Liver (tissue), 3 donors: Measurements from ENCODE around the gene GLI3.

Source experiments
- ATF3 ChIP-seq: IDR thresholded peaks from 2 replicates; pipeline ENCODE4 v1.6.1; 2016; ENCODE audit warnings: antibody characterized with exemption
- EGR1 ChIP-seq, 2 donors: IDR thresholded peaks; 2 replicates each; pipeline ENCODE4 v1.6.1; 2016 to 2018; ENCODE audit warnings: antibody characterized with exemption in 2 of 2, low read depth in 2 of 2
- FOXA1 ChIP-seq: IDR thresholded peaks from 2 replicates; pipeline ENCODE4 v1.6.1; 2016; ENCODE audit warnings: antibody characterized with exemption
- HNF4A ChIP-seq, 2 donors: conservative IDR thresholded peaks; 2 replicates each; pipeline ENCODE4 v1.6.1; 2016; ENCODE audit warnings: antibody characterized with exemption in 2 of 2, mild to moderate bottlenecking in 2 of 2
- JUND ChIP-seq, 2 donors: IDR thresholded peaks; 2 replicates each; pipeline ENCODE4 v1.6.1; 2016; ENCODE audit warnings: antibody characterized with exemption in 2 of 2
- MAX ChIP-seq: IDR thresholded peaks from 2 replicates; pipeline ENCODE4 v1.6.1; 2016; ENCODE audit warnings: antibody characterized with exemption
- RAD21 ChIP-seq, 2 donors: IDR thresholded peaks; 2 replicates each; pipeline ENCODE4 v1.6.1; 2016; ENCODE audit warnings: antibody characterized with exemption in 2 of 2, mild to moderate bottlenecking in 2 of 2
- RXRA ChIP-seq, 2 donors: IDR thresholded peaks; 2 replicates each; pipeline ENCODE4 v1.6.1; 2017 to 2018; ENCODE audit warnings: antibody characterized with exemption in 2 of 2, mild to moderate bottlenecking in 1 of 2
- SP1 ChIP-seq: IDR thresholded peaks from 2 replicates; pipeline ENCODE4 v1.6.1; 2018; ENCODE audit warnings: antibody characterized with exemption, mild to moderate bottlenecking
- TAF1 ChIP-seq: conservative IDR thresholded peaks from 2 replicates; pipeline ENCODE4 v1.6.1; 2016; ENCODE audit warnings: antibody characterized with exemption, mild to moderate bottlenecking
- YY1 ChIP-seq: IDR thresholded peaks from 2 replicates; pipeline ENCODE4 v1.6.1; 2016; ENCODE audit warnings: antibody characterized with exemption, mild to moderate bottlenecking
- TF ChIP-seq, protein P1 (sequence below): IDR thresholded peaks from 2 replicates; pipeline ENCODE4 v1.6.1; 2016; ENCODE audit warnings: antibody characterized with exemption, mild to moderate bottlenecking
- TF ChIP-seq, protein P2 (sequence below): fragments of 150-350 bp; IDR thresholded peaks from 2 replicates; pipeline ENCODE4 v1.5.1; 2017; ENCODE audit warnings: improper control_type of control experiment, low read depth, low read length; ENCODE audit not compliant: missing input control
- donor health status: healthy.
- donor health status: healthy.

DNA sequence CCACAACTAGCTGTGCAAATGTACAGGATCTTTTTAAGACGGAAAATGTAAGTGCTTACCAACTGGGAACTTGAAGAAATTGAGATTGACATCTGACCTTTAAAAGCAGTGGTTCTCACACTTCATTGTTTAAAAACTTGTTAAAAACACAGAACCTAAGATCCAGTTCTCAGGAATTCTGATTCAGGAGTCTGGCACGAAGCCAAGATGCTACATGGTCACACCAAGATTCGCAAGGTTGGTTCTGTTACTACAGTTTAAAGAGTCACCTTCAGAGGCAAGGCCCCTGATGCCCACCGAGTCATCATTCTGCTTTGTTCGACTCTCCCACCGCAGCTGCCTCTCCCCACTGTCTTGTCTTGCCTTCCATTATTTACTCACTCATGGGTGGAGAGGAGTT lies 113.3 kb downstream of the GLI3 start:
- TF ChIP-seq, protein P1, sequence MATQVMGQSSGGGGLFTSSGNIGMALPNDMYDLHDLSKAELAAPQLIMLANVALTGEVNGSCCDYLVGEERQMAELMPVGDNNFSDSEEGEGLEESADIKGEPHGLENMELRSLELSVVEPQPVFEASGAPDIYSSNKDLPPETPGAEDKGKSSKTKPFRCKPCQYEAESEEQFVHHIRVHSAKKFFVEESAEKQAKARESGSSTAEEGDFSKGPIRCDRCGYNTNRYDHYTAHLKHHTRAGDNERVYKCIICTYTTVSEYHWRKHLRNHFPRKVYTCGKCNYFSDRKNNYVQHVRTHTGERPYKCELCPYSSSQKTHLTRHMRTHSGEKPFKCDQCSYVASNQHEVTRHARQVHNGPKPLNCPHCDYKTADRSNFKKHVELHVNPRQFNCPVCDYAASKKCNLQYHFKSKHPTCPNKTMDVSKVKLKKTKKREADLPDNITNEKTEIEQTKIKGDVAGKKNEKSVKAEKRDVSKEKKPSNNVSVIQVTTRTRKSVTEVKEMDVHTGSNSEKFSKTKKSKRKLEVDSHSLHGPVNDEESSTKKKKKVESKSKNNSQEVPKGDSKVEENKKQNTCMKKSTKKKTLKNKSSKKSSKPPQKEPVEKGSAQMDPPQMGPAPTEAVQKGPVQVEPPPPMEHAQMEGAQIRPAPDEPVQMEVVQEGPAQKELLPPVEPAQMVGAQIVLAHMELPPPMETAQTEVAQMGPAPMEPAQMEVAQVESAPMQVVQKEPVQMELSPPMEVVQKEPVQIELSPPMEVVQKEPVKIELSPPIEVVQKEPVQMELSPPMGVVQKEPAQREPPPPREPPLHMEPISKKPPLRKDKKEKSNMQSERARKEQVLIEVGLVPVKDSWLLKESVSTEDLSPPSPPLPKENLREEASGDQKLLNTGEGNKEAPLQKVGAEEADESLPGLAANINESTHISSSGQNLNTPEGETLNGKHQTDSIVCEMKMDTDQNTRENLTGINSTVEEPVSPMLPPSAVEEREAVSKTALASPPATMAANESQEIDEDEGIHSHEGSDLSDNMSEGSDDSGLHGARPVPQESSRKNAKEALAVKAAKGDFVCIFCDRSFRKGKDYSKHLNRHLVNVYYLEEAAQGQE: no peak
- TF ChIP-seq TAF1 (no peak), MAX (no peak), SP1 (no peak), HNF4A (conservative IDR thresholded peaks at IDR 0.05) (no peak), RXRA (IDR thresholded peaks at IDR 0.05) (no peak), ATF3 (no peak), RAD21 (IDR thresholded peaks at IDR 0.05) (no peak), FOXA1 (no peak), JUND (IDR thresholded peaks at IDR 0.05) (no peak), EGR1 (IDR thresholded peaks at IDR 0.05; ENCODE audit: low read depth in 2 of 2) (no peak), YY1 (no peak)
- TF ChIP-seq, protein P2, sequence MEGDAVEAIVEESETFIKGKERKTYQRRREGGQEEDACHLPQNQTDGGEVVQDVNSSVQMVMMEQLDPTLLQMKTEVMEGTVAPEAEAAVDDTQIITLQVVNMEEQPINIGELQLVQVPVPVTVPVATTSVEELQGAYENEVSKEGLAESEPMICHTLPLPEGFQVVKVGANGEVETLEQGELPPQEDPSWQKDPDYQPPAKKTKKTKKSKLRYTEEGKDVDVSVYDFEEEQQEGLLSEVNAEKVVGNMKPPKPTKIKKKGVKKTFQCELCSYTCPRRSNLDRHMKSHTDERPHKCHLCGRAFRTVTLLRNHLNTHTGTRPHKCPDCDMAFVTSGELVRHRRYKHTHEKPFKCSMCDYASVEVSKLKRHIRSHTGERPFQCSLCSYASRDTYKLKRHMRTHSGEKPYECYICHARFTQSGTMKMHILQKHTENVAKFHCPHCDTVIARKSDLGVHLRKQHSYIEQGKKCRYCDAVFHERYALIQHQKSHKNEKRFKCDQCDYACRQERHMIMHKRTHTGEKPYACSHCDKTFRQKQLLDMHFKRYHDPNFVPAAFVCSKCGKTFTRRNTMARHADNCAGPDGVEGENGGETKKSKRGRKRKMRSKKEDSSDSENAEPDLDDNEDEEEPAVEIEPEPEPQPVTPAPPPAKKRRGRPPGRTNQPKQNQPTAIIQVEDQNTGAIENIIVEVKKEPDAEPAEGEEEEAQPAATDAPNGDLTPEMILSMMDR: no peak
